Measurements from ENCODE around the gene ZNF292.

ZNF292 gene

GRCh38 chr6:87180105-87180728, 24.9 kb downstream of the ZNF292 start:
- DNase-seq (ENCODE audit: low read depth): no peak
- no peak for TF ChIP-seq CTCF (IDR thresholded peaks at IDR 0.05; ENCODE audit: low read depth, low read length)
- TF ChIP-seq MAX (IDR thresholded peaks at IDR 0.05; ENCODE audit: low read depth, low read length): no peak
- TF ChIP-seq MYC (IDR thresholded peaks at IDR 0.05; ENCODE audit: low read depth, low read length): no peak
- TF ChIP-seq POLR2A (IDR thresholded peaks at IDR 0.05; ENCODE audit: extremely low read depth, insufficient read length): no peak

GRCh38 chr6:87181903-87182302, 26.5 kb downstream of the ZNF292 start:
- DNase-seq (ENCODE audit: low read depth): no peak
- H3K4me3 ChIP-seq (ENCODE audit: low read depth, low read length): no peak overlapping the region
- TF ChIP-seq MYC (IDR thresholded peaks at IDR 0.05; ENCODE audit: low read depth, low read length): no peak
- no peak for TF ChIP-seq CTCF (IDR thresholded peaks at IDR 0.05; ENCODE audit: low read depth, low read length)
- TF ChIP-seq MAX (IDR thresholded peaks at IDR 0.05; ENCODE audit: low read depth, low read length): no peak
- TF ChIP-seq POLR2A (IDR thresholded peaks at IDR 0.05; ENCODE audit: extremely low read depth, insufficient read length): no peak

More at GRCh38 chr6:87180105-87180728, 24.9 kb downstream of the ZNF292 start:
- H3K4me3 ChIP-seq (ENCODE audit: low read depth, low read length): no peak overlapping the region

- DNase-seq (ENCODE audit: low read depth): no peak
- no peak for TF ChIP-seq MYC (IDR thresholded peaks at IDR 0.05; ENCODE audit: low read depth, low read length)
- TF ChIP-seq CTCF (IDR thresholded peaks at IDR 0.05; ENCODE audit: low read depth, low read length): no peak
- TF ChIP-seq MAX (IDR thresholded peaks at IDR 0.05; ENCODE audit: low read depth, low read length): no peak
- TF ChIP-seq POLR2A (IDR thresholded peaks at IDR 0.05; ENCODE audit: extremely low read depth, insufficient read length): no peak
- no peak overlapping the region for H3K4me3 ChIP-seq (ENCODE audit: low read depth, low read length)
These were observed 27.0 kb downstream of the ZNF292 start for GRCh38 chr6:87182321-87182720.

- no peak for DNase-seq (ENCODE audit: low read depth)
- no peak for TF ChIP-seq CTCF (IDR thresholded peaks at IDR 0.05; ENCODE audit: low read depth, low read length)
- TF ChIP-seq MYC (IDR thresholded peaks at IDR 0.05; ENCODE audit: low read depth, low read length): no peak
- TF ChIP-seq POLR2A (IDR thresholded peaks at IDR 0.05; ENCODE audit: extremely low read depth, insufficient read length): no peak
- no peak for TF ChIP-seq MAX (IDR thresholded peaks at IDR 0.05; ENCODE audit: low read depth, low read length)
- no peak overlapping the region for H3K4me3 ChIP-seq (ENCODE audit: low read depth, low read length)
These were observed 27.6 kb downstream of the ZNF292 start for GRCh38 chr6:87182940-87183339.

- no peak overlapping the region for H3K4me3 ChIP-seq (ENCODE audit: low read depth, low read length)
- DNase-seq (ENCODE audit: low read depth): no peak
- TF ChIP-seq MAX (IDR thresholded peaks at IDR 0.05; ENCODE audit: low read depth, low read length) (no peak), MYC (IDR thresholded peaks at IDR 0.05; ENCODE audit: low read depth, low read length) (no peak), POLR2A (IDR thresholded peaks at IDR 0.05; ENCODE audit: extremely low read depth, insufficient read length) (no peak), CTCF (IDR thresholded peaks at IDR 0.05; ENCODE audit: low read depth, low read length) (no peak)
These were observed 28.3 kb downstream of the ZNF292 start for GRCh38 chr6:87183687-87184086.

Data from NB4 (cell line).